ENCODE data around the gene RBM20.
A peak's percentile ranks its signal among the peaks of the same experiment; 100 is the strongest.
"Not testable (repeated sequence)": the region's sequence is repeated elsewhere in the genome, so short reads cannot be mapped to it uniquely, and the experiment has no call there.

Gene RBM20

GRCh38 chr10:110764793-110765512 lies 120.8 kb downstream of the RBM20 start:
- DNase-seq (ENCODE audit: low spot score): peak; percentile 34

DNA sequence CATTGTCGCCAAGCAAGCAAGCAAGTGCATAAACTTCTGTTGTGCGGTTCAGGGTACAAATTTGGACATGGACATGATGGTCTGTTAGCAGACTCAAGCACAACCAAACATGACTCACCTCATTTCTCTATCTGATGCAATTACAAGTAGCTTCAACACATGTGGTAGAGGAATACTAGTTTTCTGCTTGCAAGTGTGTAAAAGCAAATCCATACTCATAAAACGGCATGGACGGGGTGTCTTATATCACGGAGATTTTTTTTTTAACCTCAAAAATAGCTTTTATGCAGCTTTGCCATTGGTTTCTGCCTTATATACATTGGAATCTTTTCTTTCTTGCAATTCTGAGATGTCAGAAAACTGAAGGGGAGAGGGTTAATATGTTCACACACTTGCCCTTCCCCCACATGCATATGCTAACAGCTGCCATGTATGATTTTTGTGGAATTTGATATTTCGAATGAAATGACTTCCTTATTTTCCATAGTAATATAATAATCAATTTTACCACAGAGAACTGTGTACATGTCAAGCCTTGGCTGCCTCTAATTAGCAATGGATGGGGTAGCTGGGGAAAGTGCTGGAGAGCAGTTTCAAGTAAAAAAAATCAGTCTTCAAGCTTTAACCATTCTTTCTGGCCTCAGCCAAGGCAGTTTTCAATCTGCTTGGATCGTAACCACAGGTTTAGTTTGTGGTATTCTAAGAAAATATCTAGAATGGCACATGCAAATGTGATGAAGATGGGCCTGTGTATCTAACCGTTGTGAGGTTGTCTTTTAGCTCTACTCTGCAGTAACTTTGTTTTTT lies 121.6 kb downstream of the RBM20 start:
- no peak for DNase-seq (ENCODE audit: low spot score)

DNA sequence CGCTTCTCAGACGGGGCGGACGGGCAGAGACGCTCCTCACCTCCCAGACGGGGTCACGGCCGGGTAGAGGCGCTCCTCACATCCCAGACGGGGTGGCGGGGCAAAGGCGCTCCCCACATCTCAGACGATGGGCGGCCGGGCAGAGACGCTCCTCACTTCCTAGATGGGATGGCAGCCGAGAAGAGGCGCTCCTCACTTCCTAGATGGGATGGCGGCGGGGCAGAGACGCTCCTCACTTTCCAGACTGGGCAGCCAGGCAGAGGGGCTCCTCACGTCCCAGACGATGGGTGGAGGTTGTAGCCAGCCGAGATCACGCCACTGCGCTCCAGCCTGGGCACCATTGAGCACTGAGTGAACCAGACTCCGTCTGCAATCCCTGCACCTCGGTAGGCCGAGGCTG lies 123.5 kb downstream of the RBM20 start:
- DNase-seq (ENCODE audit: low spot score): not testable (repeated sequence)

DNA sequence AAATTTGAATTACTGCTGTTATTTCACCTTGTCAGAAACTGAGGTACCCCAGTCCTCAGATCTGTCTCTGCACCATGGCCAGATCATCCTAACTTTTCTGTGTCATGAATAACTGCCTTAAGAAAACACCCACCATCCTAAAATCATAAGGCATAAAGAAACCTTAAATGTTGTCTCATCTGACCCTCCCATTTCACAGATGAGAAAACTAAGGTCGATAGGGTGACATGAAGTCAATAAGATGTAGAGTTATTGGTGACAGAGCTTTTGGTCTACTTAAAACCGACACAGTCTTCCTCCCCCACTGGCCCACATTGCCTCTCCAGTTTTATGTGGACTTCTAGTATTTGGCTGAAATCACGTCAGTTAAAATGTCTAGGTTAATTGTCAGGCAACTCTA lies 126.1 kb downstream of the RBM20 start:
- DNase-seq (ENCODE audit: low spot score): no peak

GRCh38 chr10:110771486-110771885 lies 127.3 kb downstream of the RBM20 start:
- DNase-seq (ENCODE audit: low spot score): no peak

- DNase-seq (ENCODE audit: low spot score): no peak
Observed at GRCh38 chr10:110771991-110772390, 127.9 kb downstream of the RBM20 start.

DNA sequence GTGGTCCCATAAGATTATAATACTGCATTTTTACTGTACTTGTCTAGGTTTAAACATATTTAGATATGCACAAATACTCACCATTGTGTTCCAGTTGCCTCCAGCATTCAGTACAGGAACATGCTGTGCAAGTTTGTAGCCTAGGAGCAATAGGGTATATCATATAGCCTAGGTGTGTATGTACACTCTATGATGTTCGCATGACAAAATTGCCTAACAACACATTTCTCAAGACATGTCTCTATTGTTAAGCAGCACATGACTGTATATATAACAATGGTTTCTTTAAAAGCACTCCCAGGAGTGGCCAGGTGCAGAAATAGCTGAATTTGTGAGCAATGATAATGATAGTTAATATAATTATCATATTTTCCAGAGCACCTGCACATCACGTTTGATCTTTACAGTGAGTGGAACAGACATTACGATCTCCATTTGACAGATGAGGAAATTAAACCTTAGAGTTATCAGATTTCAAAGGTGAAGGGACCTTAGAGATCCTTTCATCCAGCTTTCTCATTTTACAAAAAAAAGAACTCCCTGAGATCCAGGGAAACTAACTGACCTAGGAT lies 128.4 kb downstream of the RBM20 start:
- no peak for DNase-seq (ENCODE audit: low spot score)

DNA sequence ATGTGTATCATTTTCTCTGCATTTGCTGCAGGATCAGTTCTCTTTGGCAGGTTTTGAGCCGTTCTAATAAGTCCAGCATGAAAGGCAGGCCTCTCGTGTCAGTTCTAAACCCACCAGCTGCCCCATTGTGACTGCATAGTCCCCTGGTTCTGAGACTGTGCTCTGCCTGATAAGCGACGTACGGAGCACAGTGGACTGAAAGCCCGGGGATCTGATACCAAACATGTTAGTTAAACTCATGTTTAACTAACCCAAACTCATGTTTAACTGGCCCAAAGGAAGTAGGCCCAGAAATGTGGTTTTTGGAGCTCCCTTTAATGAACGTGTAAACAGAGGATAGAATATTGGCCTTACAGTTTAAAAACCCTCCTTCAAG lies 129.5 kb downstream of the RBM20 start:
- DNase-seq (ENCODE audit: low spot score): no peak

GRCh38 chr10:110774069-110775019 lies 130.2 kb downstream of the RBM20 start:
- peak; percentile 49 for DNase-seq (ENCODE audit: low spot score)

DNA sequence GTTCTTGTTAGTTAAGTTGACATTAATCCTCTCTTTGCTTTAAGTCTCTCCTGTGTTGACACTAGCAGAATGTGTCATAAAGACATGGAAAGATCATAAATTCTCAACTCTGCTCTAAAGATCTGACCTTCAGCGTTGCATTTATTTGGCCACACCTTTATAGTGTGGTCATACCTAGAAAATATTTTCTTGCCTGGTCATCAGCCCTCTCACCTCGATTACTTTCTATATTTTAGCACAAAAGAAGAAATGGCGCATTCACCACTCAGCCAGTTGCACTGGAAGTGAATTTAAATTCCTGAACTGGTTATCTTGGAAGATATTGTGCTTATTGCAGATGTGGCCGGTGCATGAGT lies 130.9 kb downstream of the RBM20 start:
- no peak for DNase-seq (ENCODE audit: low spot score)

DNA sequence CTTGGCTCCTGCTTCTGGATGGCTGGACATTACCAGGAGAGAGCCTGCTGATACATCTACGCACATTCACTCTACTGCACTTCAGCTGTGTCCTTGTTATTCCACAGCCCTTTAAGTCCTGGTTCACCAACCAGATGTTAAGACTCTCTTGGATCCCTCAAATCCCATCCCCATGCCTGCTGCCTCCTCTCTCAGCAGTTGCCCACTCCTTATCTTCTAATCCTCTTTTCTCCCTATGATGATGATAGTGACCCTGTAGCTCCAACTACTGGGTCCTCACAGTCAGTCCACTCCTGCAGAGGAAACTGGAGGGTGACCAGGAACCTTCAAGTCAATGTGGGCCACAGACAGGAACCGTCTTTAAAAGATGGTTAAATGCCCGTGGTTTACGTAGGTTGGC lies 131.3 kb downstream of the RBM20 start:
- no peak for DNase-seq (ENCODE audit: low spot score)

GRCh38 chr10:110777017-110777416 lies 132.9 kb downstream of the RBM20 start:
- DNase-seq (ENCODE audit: low spot score): no peak

DNA sequence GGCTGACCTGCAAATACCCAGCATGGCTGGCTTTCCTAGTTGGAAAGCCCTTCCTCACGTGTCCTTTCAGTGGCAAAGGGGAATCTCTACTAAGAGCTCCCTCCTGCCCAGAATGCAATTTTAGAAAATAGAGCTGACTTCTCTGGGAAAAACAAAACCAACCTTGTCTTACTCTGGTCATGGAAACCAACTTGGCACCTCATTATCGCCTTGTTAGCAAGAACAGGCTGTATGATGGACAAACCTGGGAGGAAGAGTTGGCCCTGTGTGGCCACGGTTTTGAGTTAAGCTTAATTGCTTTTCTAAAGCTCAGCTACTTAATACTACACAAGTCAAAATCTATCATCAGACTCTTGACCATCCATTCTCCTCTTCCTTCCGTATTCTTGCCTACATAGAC lies 133.5 kb downstream of the RBM20 start:
- no peak for DNase-seq (ENCODE audit: low spot score)

DNA sequence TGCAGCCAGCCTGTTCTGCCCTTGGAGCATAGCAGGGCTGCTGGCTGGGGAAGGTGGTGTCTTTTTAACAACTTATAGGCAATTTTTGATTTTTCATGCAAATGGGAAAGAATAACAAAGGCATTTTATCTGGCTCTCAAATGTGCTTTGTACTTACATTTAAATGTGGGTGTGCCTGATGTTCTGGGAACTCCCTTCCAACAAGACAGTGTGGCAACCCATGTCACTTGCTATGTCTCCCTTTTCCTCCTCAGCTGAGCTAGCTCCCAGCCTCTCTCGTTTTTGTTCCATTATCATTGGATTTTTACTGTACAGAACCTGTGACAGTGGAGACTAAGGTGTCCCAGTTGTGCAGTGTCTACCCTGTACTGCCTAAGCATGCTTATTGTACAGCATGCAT lies 134.1 kb downstream of the RBM20 start:
- no peak for DNase-seq (ENCODE audit: low spot score)

GRCh38 chr10:110779489-110779888 lies 135.4 kb downstream of the RBM20 start:
- no peak for DNase-seq (ENCODE audit: low spot score)

- no peak for DNase-seq (ENCODE audit: low spot score)
Observed at GRCh38 chr10:110780704-110781103, 136.6 kb downstream of the RBM20 start.

GRCh38 chr10:110781139-110781538 lies 137.0 kb downstream of the RBM20 start:
- no peak for DNase-seq (ENCODE audit: low spot score)

DNA sequence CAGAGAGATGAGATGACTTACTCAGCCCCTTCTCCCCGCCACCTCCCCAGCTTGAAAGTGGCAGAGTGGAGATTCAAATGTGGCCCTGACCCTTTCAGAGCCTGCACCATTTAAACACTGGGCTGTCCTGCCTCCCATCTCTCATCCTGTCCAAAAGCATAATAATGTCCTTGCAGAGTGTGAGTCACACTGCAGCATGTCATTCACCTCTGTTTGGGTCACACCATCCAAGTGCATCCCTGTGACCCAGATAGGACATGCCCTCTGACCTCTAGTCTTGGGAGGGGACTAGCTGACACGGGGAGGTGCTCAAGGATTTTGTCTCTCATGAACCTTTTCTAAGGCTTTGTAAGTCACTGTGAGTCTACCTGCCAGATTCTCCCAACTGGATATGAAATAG lies 138.5 kb downstream of the RBM20 start:
- DNase-seq (ENCODE audit: low spot score): no peak

- no peak for DNase-seq (ENCODE audit: low spot score)
Observed at GRCh38 chr10:110783509-110784107, 139.5 kb downstream of the RBM20 start.

GRCh38 chr10:110784198-110784597 lies 140.1 kb downstream of the RBM20 start:
- no peak for DNase-seq (ENCODE audit: low spot score)

GRCh38 chr10:110786172-110786571 lies 142.0 kb downstream of the RBM20 start:
- no peak for DNase-seq (ENCODE audit: low spot score)
